Activated T-helper 1 cell treated with Interleukin-2 at 50 U/mL for 16 hours (primary cell): Measurements from ENCODE around the gene LGALS7B.
"Not testable (repeated sequence)": the region's sequence is repeated elsewhere in the genome, so short reads cannot be mapped to it uniquely, and the experiment has no call there.

Experiments
- DNase-seq: peaks from one replicate; pipeline ENCODE4 v3.0.0-alpha.2; 2020; ENCODE audit warnings: low read depth

The LGALS7B gene

DNA sequence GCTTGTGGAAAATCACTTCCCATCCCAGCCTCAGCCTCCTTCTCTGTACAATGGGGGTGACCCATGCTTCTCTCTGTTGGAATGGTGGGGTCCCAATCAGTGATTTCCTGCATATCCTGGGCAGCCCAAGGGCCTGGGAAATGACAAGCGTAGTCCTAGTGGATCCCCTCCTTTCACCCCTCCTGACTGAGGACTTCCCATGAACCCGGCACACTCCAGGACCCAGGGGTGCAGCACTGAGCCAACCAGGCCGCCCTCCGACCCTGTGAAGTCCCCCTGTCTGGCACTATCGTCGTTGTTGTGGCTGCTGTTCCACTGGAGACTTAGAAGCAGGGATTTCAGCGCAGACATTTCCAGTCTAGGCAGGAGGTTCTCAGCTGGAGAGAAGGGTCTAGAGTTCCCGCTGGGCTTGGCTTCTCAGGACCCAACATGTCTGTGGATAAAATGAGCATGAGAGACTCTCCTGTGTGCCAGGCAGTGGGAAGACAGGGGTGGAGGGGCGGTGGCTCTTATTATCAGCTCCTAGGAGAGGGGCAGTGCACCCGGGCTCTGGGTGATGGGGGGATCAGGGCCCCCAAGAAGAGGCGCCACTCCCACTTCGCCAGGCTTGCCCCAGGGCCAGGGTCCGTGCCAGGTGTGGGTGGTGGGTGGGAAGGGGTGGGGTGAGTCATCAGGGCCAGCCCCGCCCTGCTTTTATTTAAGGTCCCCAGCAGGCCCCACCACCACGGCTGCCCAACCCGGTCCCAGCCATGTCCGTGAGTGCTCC lies at the start of gene LGALS7B:
TSS of gene LGALS7B (plus strand) at position 723 of the 766 bp plus-strand sequence. CDS start at position 750, 27 bp downstream.
- no peak for DNase-seq

DNA sequence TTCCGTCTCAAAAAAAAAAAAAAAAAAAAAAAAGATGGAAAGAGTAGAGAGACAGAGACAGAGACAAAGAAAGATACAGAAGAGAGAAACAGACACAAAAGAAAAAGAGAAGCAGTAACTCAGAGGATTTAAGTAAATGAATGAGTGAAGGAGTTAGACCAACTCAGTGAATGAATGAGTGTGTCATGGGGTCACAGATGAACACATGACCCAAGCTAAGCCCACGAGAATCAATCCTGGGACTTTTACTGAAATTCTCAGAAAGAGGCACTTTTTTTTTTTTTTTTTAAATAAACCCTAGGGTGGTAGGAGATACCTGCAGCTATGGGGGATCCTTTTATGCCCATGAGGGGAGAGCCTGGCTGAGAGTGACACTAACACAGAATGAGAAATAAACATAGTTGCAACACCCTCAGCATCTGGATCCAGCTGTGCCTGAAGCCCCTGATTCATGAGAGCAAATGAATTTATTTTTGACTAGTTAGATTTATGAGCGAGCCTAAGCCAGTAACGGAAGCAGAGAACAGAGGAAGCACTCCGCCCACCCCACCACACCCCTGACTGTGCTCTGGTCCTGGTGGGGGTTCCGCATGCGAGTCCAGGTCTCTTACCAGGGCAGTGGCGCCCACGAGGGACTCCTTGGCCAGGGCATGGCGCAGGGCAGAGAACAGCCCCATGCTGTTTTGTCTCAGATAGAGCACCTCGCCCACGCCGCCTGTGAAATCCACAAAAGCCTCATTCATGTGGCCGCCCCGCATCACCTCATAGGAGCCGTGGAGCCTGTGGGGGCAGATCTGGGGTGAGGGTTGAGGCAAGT lies 49.4 kb upstream of the LGALS7B start:
- DNase-seq = no peak

DNA sequence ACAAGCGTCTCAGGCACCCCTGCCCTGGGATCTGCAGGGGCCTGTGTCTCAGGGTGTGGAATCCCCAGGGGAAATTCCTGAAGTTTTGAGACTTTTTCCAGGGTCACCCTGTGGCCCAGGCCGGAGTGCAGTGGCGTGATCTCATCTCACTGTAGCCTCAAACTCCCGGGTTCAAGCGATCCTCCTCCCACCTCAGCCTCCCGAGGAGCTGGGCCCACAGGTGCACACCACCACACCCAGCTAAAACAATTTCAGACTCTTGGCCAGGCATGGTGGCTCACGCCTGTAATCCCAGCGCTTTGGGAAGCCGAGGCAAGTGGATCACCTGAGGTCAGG lies 48.8 kb upstream of the LGALS7B start:
- DNase-seq = no peak

DNA sequence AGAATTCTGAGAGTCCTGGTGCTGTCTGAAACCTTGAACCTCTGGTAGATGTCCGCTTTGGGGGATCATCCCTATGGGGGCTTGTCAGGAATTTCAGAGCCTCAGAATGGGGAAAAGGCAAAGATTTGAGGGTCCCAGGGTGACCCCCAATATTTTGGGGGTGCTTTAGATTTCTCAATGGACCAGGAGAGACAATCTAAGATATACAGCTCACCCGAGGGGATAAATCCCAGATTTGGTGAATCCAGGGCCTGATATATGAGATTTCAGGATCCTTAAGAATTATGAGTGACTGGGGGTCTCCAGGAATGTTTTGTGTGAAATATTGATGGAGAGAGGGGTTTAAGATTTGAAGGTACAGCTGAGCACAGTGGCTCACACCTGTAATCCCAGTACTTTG lies 48.1 kb upstream of the LGALS7B start:
- no peak for DNase-seq

DNA sequence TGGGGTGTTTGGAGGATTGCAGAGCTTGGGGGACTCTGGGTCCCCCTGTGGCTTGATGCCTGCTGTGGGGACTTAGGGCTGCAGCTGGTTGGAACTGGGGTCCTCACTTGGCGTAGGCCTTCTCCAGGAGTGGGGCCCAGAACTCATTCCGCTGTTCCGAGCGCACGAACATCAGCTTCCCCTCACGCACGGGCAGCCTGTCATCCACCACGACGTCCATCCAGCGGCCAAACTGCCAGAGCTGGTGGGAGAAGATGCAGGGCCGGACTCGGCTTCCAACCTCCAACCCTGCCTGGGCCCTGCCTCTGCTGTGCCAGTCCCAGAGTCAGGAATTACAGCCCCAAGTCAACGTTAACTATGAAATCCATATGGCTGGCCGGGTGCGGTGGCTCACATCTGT lies 47.3 kb upstream of the LGALS7B start:
- no peak for DNase-seq

DNA sequence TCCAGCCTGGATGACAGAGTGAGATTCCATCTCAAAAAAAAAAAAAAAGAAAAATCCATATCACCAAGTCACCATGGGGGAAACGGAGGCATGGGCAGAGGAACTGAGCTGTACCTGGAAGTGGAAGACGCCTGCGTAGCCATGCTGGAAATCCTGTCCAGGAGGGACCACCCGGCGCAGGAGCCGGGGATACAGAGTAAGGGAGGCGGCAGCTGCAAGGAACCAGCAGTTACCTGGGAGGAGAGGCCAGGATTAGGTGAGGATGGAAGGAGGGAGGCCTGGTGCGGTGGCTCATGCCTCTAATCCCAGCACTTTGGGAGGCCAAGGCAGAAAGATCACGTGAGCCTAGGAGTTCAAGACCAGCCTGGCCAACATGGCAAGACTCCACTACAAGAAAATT lies 46.7 kb upstream of the LGALS7B start:
- DNase-seq = no peak

DNA sequence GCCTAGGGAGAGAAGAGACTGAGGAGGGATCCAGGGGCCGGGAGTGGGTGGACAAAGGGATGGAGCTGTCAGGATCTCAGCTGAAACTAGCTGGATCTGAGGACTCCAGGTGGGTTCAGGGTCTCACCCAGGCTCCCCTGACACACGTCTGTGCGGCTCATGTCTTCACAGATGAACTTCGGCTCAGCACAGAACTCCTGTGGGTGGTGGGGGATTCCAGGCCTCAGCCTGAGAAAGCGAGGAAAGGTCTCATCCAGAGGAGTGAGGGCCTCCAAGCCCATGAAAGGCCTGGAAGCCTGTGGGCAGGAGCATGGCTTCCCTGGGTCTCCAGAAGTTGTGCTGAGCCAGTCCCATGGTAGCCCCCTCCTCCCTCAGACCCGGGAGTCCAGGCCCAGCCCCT lies 46.1 kb upstream of the LGALS7B start:
- DNase-seq = no peak

DNA sequence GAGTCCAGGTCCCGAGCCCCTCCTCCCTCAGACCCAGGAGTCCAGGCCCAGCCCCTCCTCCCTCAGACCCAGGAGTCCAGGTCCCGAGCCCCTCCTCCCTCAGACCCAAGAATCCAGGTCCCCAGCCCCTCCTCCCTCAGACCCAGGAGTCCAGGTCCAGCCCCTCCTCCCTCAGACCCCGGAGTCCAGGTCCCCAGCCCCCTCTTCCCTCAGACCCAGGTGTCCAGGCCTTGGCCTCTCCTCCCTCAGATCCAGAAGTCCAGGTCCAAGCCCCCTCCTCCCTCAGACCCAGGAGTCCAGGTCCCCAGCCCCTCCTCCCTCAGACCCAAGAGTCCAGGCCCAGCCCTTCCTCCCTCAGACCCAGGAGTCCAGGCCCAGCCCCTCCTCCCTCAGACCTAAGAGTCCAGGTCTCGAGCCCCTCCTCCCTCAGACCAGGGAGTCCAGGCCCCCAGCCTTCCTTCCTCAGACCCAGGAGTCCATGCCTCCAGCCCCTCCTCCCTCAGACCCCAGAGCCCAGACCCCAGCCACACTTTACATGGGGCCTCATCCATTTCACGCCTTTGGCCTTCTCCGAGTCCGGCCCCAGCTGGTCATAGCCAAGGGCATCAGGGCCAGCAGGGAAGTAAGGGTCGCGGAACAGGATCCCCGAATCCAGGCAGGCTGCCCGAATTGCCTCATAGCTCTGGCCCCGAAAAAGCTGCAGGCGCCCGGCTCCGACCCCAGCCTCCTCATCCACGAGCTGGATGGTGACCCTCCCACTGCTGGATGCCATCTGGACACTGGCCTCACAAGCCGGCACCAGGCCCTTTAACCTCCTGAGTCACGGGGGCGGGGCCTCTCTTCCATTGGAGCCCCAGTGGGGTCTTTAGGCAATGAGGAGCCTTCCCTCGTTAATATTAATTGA lies 45.4 kb upstream of the LGALS7B start:
- no peak for DNase-seq

DNA sequence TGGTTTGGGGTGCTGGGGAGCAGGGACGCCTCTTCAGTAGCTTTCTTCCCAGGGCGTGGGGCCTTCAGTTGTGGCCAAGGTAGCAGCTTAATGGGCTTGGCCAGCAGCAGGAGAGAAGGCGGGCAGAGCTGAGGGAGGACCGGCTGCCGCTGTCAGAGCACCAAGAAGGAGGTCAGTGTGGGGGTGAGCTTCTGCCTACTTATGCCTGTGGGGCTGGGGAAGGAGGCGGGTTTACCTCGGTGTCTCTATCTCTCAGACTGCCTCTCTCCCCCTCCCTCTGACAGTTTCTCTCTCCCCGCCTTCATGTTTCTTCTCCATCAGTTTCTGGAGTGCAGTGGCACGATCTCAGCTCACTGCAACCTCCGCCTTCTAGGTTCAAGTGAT lies 44.7 kb upstream of the LGALS7B start, which contains the start of gene CAPN12:
TSS of gene CAPN12 (minus strand) at position 177 of the 384 bp plus-strand sequence. CDS start 309 bp downstream, outside the sequence.
- no peak for DNase-seq

DNA sequence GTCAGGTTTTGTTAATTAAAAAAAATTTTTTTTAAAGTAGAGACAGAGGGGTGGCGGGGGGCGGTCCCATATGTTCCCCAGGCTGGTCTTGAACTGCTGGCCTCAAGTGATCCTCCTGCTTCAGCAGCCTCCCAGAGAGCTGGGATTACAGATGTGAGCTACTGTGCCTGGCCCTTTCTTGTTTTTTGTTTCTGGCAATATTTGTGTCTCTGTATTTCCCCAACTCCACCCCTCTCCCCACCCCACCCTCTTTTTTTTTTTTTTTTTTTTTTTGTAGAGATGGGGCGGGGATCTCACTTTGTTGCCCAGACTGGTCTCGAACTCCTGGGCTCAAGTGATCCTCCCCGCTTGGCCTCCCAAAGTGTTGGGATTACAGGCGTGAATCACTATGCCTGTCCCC lies 44.1 kb upstream of the LGALS7B start:
- no peak for DNase-seq

DNA sequence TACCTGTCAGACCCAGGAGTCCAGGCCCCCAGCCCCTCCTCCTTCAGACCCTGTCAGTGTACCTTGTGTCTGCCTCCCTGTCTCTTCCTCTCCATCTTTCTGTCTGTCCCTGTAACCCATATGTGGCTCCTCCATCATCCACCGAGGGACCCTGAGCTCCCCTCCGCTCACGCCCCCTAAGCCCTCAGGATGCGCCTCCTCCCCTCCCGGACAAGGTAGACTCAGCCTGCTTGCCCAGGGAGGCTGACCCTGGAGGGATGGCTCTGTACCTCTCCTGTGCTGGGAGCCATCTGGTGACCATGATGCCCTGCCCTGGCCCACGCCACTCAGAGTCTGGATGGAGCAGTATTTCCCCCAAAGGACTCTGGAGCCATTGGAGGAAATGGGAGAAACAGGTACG lies 43.7 kb upstream of the LGALS7B start:
- no peak for DNase-seq

DNA sequence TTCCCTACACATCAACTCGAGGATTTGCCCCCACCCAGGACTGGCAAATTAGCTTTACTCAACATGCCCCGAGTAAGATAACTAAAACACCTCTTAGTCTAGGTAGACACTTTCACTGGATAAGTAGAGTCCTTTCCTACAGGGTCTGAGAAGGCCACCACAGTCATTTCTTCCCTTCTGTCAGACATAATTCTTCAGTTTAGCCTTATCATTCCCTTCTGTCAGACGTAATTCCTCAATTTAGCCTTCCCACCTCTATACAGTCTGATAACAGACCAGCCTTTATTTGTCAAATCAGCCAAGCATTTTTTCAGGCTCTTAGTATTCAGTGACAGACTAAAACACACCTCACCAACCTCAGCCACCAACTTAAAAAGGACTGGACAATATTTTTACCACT lies 35.2 kb upstream of the LGALS7B start:
- DNase-seq = not testable (repeated sequence)

DNA sequence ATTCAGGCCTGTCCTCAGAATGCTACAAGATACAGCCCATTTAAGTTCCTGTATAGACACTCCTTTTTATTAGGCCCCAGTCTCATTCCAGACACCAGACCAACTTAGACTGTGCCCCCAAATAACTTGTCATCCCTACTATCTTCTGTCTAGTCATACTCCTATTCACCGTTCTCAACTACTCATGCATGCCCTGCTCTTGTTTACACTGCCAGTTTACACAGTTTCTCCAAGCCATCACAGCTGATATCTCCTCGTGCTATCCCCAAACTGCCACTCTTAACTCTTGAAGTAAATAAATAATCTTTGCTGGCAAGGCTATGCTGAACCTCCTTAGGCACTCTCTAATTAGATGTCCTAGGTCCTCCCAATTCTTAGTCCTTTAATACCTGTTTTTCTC lies 34.8 kb upstream of the LGALS7B start:
- not testable (repeated sequence) for DNase-seq

DNA sequence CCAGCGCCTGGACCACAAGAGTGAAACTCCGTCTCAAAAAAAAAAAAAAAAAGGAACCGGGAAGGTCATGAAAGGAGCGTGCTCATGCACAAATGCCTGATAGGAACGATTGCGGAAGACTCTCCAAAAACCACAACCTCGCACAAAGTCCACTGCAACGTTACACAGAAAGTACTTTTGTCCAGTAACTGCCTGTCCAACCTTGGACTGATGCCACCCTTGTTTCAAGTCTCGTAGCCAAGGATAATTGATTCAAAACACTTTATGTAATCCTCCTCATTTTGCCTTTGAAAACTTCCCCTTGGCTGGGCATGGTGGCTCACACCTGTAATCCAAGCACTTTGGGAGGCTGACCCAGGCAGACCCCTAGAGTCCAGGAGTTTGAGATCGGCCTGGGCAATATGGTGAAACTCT lies 29.4 kb upstream of the LGALS7B start:
- DNase-seq = no peak

DNA sequence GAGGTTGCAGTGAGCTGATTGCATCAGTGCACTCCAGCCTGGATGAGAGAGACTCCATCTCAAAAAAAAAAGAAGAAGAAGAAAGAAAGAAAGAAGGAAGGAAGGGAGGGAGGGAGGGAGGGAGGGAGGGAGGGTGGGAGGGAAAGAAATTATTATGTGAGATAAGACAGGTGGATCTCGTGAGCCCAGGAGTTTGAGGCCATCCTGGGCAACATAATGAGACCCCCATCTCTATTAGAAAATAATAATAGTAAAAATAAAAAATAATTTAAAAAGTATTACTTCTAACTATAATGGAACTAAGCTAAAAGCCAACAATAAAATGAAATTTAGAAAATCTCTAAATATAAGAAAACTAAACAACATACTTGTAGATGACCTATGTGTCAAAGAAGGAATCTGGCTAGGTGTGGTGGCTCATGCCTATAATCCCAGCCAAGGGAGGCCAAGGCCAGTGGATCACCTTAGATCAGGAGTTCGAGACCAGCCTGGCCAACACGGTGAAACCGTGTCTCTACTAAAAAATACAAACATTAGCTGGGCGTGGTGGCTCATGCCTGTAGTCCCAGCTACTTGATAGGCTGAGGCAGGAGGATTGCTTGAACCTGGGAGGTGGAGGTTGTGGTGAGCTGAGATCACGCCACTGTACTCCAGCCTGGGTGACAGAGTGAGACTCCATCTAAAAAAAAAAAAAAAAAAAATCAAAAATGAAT lies 28.0 kb upstream of the LGALS7B start:
- DNase-seq = not testable (repeated sequence)

DNA sequence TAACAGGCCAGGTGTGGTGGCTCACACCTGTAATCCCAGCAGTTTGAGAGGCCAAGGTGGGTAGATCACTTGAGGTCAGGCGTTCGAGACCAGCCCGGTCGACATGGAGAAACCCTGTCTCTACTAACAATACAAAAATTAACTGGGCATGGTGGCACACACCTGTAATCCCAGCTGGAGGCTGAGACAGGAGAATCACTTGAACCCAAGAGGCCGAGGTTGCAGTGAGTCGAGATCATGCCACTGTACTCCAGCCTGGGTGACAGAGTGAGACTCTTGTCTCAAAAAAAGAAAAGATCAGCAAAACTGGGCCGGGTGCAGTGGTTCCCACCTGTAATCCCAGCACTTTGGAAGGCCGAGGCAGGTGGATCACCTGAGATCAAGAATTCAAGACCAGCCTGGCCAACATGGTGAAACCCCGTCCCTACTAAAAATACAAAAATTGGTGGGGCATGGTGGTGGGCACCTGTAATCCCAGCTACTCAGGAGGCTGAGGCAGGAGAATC lies 27.1 kb upstream of the LGALS7B start:
- DNase-seq = not testable (repeated sequence)

DNA sequence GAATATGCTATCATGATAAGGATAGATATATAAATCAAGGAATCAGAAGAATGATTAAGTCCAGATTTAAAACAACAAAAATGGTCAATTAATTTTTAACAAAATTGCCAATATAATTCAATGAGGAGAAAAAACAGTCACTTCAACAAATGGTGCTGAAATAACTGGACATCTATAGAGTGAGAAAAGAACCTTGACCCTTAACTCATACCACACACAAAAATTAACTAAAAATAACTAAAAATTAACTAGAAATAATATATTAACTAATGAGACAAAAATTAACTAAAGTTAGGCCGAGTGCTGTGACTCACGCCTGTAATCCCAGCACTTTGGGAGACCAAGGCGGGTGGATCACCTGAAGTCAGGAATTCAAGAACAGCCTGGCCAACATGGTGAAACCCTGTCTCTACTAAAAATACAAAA lies 25.2 kb upstream of the LGALS7B start:
- DNase-seq = no peak

DNA sequence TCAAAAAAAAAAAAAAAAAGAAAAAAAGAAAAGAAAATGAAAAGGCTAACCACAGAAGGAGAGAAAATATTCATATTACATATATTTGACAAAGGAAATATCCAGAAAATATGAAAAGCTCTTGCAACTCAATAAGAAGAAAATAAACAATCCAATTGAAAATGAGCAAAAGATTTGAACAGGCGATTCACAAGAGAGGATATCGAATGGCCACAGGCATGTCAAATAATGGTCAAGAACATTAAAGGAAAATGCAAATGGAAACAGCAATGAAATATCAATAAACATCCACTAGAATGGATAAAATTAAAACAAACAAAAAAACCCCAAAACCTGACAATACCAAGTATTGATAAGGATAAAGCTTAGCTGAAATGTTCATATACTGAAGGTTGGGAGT lies 23.8 kb upstream of the LGALS7B start:
- DNase-seq = no peak

DNA sequence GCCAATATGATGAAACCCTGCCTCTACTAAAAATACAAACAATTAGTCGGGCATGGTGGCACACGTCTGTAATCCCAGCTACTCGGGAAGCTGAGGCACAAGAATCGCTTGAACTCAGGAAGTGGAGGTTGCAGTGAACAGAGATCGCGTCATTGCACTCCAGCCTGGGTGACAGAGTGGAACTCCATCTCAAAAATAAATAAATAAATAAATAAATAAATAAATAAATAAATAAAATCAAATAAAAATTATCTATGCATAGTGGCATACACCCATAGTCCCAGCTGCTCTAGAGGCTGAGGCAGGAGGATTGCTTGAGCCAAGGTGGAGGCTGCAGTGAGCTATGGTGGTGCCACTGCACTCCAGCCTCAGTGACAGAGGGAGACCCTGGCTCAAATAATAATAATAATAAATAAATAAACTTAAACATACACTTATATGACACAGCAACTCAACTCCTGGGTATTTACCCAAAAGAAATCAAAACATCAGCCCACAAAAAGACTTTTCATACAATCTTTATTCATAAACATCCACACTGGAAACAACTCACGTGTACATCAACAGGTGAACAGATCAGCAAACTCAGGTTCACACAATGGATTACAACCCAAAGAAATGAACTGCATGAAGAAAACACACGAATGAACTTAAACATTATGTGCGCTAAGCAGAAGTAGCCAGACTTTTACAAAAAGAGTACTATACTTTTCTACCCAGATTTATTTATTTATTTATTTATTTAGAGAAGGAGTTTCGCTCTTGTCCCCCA lies 22.5 kb upstream of the LGALS7B start:
- DNase-seq = no peak

DNA sequence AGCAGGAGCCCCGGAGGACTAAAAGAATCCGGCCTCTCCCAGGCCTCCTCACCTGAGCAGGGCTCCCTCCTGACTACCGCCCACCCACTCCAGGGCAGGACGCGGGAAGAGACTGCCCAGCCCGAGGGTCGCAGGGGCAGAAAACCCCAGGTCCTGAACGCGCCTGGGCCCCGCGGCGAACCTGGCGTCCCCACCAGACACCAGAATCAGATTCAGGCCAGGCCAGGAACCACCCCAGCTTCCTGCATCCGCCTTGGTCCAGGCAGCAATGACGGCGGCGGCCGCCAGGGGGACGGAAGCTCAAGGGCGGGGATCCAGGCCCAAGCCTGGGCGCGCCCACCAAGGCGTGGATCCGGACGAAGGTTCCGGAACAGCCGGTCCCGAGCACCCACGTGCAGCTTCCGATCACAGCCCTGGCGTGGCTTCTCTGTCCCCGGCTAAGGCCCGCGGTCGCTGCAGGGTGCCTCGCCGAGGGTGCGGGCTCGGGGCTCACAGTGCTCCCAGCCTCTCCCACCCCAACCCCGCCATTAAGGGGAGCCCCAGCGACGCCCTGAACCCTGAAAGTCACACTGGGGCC lies 19.3 kb upstream of the LGALS7B start:
- peak; percentile 89 for DNase-seq
